Neural cell (in vitro differentiated cells): ENCODE data around the gene MAP2K1. TPM values are rescaled to one million over a fixed set of nuclear protein-coding genes. Genes with fewer than 3 reads are reported as not detected.

ENCODE experiments used
- H2AFZ ChIP-seq: fragments of 200-600, 300-800 bp; sonication (generic), shearing (Covaris generic); 2 replicates; pipeline ENCODE4 v1.6.0; 2014; ENCODE audit warnings: low read depth, mild to moderate bottlenecking, antibody characterized with exemption, low read length, moderate library complexity
- H3F3A ChIP-seq: fragments of 200-600 bp; shearing (Covaris generic); 2 replicates; pipeline ENCODE4 v1.6.1; 2016; ENCODE audit warnings: mild to moderate bottlenecking, moderate library complexity, mixed read lengths, antibody characterized with exemption, low read length; ENCODE audit not compliant: insufficient read depth, poor library complexity, severe bottlenecking
- H3K27ac ChIP-seq: fragments of 200-600, 300-800 bp; sonication (generic), shearing (Covaris generic); 2 replicates; pipeline ENCODE4 v1.5.1; 2014; ENCODE audit warnings: mild to moderate bottlenecking, low read length, moderate library complexity
- H3K27me3 ChIP-seq: fragments of 300-800, 200-600 bp; sonication (generic), shearing (Covaris generic); 2 replicates; pipeline ENCODE4 v1.6.0; 2014; ENCODE audit warnings: mild to moderate bottlenecking, low read depth, low read length, moderate library complexity; ENCODE audit not compliant: insufficient read depth
- H3K36me3 ChIP-seq: fragments of 300-800, 200-600 bp; sonication (generic), shearing (Covaris generic); 2 replicates; pipeline ENCODE4 v1.5.1; 2014; ENCODE audit warnings: mild to moderate bottlenecking, antibody characterized with exemption, low read length, moderate library complexity; ENCODE audit not compliant: insufficient read depth
- H3K4me2 ChIP-seq: fragments of 300-800, 200-600 bp; sonication (generic), shearing (Covaris generic); 2 replicates; pipeline ENCODE4 v1.6.0; 2014; ENCODE audit warnings: mild to moderate bottlenecking, low read length
- H3K4me3 ChIP-seq: fragments of 300-800, 200-600 bp; sonication (generic), shearing (Covaris generic); 2 replicates; pipeline ENCODE4 v1.5.1; 2014; ENCODE audit warnings: mild to moderate bottlenecking, low read length, moderate library complexity
- H3K79me2 ChIP-seq: fragments of 200-600 bp; shearing (Covaris generic); replicated peaks from 2 replicates; pipeline ENCODE4 v1.6.0; 2014; ENCODE audit warnings: mild to moderate bottlenecking, low read length, moderate library complexity; ENCODE audit not compliant: insufficient read depth
- H3K9ac ChIP-seq: fragments of 300-800, 200-600 bp; sonication (generic), shearing (Covaris generic); 2 replicates; pipeline ENCODE4 v1.6.1; 2016; ENCODE audit warnings: mild to moderate bottlenecking, low read length, mixed read lengths
- H3K9me2 ChIP-seq: fragments of 200-600 bp; shearing (Covaris generic); 2 replicates; pipeline ENCODE4 v1.6.1; 2016; ENCODE audit warnings: mild to moderate bottlenecking, low read length, mixed read lengths; ENCODE audit not compliant: insufficient read depth
- H3K9me3 ChIP-seq: fragments of 200-600, 300-800 bp; sonication (generic), shearing (Covaris generic); 2 replicates; pipeline ENCODE4 v1.6.1; 2016; ENCODE audit warnings: mild to moderate bottlenecking, mixed run types, low read length, moderate library complexity, mixed read lengths
- H4K20me1 ChIP-seq: fragments of 200-600 bp; shearing (Covaris generic); 2 replicates; pipeline ENCODE4 v1.6.1; 2016; ENCODE audit warnings: mild to moderate bottlenecking, mixed run types; ENCODE audit not compliant: insufficient read depth
- MXI1 ChIP-seq: fragments of 450-650 bp; conservative IDR thresholded peaks from 2 replicates; pipeline ENCODE4 v1.6.1; 2014; ENCODE audit warnings: antibody characterized with exemption, mild to moderate bottlenecking; ENCODE audit not compliant: poor library complexity, severe bottlenecking
- POLR2AphosphoS5 ChIP-seq: IDR thresholded peaks from 2 replicates; pipeline ENCODE4 v1.6.1; 2012
- RAD21 ChIP-seq: fragments of 450-650 bp; conservative IDR thresholded peaks from 2 replicates; pipeline ENCODE4 v1.6.1; 2014; ENCODE audit warnings: antibody characterized with exemption, mild to moderate bottlenecking, moderate library complexity
- polyA plus RNA-seq: library from polyadenylated mRNA; depleted of rRNA; stranded (reverse); fragments of >200 nt; gene quantifications from 2 replicates; pipeline ENCODE4 v1.2.3, GENCODE V29; 2014
- small RNA-seq, 3 experiments: library from RNA; depleted of rRNA; stranded (forward); fragments of <200 nt; gene quantifications; one replicate each; pipeline ENCODE3, GENCODE V24; 2012
- TF ChIP-seq, protein P1 (sequence below): fragments of 450-650 bp; IDR thresholded peaks from 2 replicates; pipeline ENCODE4 v1.5.1; 2014; ENCODE audit warnings: antibody characterized with exemption, mild to moderate bottlenecking, moderate library complexity; ENCODE audit not compliant: poor library complexity, severe bottlenecking

Gene MAP2K1
- polyA plus RNA-seq, 1 donor from 2014 or later = 24.7 TPM

DNA sequence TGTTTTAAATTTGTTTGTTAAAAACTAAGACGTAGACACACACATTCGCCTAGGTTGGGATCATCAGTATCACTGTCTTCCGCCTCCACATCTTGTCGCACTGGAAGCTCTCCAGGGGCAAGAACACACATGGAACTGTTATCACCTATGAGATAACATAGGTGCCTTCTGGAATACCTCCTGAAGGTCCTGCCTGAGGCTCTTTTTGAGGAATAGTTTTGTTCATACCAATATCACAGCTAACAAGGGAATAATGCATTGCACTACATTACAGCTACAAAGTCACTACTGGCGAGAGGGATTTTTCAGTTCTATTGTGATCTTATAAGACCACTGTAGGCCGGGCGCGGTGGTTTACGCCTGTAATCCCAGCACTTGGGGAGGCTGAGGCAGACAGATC lies 148.3 kb downstream of the MAP2K1 start:
- H3K4me2 ChIP-seq = no peak overlapping the region
- no peak overlapping the region for H3K4me3 ChIP-seq
- no peaks in the 10 kb centered on the region for H3K9me3 ChIP-seq
- H3K36me3 ChIP-seq = no peaks in the 10 kb centered on the region
- no peak overlapping the region for H3K9ac ChIP-seq
- no peak overlapping the region for H2AFZ ChIP-seq
- no peaks in the 10 kb centered on the region for H3K9me2 ChIP-seq
- H4K20me1 ChIP-seq = no peaks in the 10 kb centered on the region
- TF ChIP-seq, protein P1, sequence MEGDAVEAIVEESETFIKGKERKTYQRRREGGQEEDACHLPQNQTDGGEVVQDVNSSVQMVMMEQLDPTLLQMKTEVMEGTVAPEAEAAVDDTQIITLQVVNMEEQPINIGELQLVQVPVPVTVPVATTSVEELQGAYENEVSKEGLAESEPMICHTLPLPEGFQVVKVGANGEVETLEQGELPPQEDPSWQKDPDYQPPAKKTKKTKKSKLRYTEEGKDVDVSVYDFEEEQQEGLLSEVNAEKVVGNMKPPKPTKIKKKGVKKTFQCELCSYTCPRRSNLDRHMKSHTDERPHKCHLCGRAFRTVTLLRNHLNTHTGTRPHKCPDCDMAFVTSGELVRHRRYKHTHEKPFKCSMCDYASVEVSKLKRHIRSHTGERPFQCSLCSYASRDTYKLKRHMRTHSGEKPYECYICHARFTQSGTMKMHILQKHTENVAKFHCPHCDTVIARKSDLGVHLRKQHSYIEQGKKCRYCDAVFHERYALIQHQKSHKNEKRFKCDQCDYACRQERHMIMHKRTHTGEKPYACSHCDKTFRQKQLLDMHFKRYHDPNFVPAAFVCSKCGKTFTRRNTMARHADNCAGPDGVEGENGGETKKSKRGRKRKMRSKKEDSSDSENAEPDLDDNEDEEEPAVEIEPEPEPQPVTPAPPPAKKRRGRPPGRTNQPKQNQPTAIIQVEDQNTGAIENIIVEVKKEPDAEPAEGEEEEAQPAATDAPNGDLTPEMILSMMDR = no peak
- TF ChIP-seq MXI1 (no peak), RAD21 (no peak), POLR2AphosphoS5 (no peak)
- no peak overlapping the region for H3K27ac ChIP-seq
- H3F3A ChIP-seq = no peaks in the 10 kb centered on the region
- H3K27me3 ChIP-seq = no peaks in the 10 kb centered on the region
- no peaks in the 10 kb centered on the region for H3K79me2 ChIP-seq

Small RNA genes within 50 kb of the gene (small RNA-seq; reads per million reads assigned to genes)
- gene ATP5MFP6 (0 reads per million in 3 experiments), gene MIR4512 (0 reads per million in 3 experiments), gene RF00019 (0 to 1.2 (median 0) reads per million in 3 experiments), gene RF01159 (0 reads per million in 3 experiments), gene SCARNA14 (6.4 to 19.4 (median 11.2) reads per million in 3 experiments), gene SNORD16 (0 reads per million in 3 experiments), gene SNORD18A (0 reads per million in 3 experiments), gene SNORD18B (0 reads per million in 3 experiments), gene SNORD18C (0 reads per million in 3 experiments)

Other genes starting within 250 kb of the MAP2K1 start
- 0.18 and 0.64 TPM in 2 replicates for gene MEGF11, start 133.2 kb upstream of the MAP2K1 start, polyA plus RNA-seq
- gene DIS3L, start 93.3 kb upstream of the MAP2K1 start, polyA plus RNA-seq = 9.9 and 16.8 TPM in 2 replicates
- gene TIPIN, start 30.2 kb upstream of the MAP2K1 start, polyA plus RNA-seq = 2.6 and 7.4 TPM in 2 replicates
- 57.3 and 62.3 TPM in 2 replicates for gene SNAPC5, start 110.8 kb downstream of the MAP2K1 start, polyA plus RNA-seq
- gene RPL4, start 117.9 kb downstream of the MAP2K1 start, polyA plus RNA-seq = 3,693 and 3,727 TPM in 2 replicates
- 48.8 and 63.1 TPM in 2 replicates for gene ZWILCH, start 118.4 kb downstream of the MAP2K1 start, polyA plus RNA-seq
- gene LCTL, start 179.1 kb downstream of the MAP2K1 start, polyA plus RNA-seq = not detected in 2 replicates